HG02884 (cell line): ENCODE data around the gene KAZN.

Source experiments
- ATAC-seq: cut with Tn5 transposase; IDR thresholded peaks from one replicate; pipeline ENCODE4 v1.9.1; 2021; ENCODE audit warnings: mild to moderate bottlenecking, moderate library complexity; ENCODE audit not compliant: unreplicated experiment

The KAZN gene

DNA sequence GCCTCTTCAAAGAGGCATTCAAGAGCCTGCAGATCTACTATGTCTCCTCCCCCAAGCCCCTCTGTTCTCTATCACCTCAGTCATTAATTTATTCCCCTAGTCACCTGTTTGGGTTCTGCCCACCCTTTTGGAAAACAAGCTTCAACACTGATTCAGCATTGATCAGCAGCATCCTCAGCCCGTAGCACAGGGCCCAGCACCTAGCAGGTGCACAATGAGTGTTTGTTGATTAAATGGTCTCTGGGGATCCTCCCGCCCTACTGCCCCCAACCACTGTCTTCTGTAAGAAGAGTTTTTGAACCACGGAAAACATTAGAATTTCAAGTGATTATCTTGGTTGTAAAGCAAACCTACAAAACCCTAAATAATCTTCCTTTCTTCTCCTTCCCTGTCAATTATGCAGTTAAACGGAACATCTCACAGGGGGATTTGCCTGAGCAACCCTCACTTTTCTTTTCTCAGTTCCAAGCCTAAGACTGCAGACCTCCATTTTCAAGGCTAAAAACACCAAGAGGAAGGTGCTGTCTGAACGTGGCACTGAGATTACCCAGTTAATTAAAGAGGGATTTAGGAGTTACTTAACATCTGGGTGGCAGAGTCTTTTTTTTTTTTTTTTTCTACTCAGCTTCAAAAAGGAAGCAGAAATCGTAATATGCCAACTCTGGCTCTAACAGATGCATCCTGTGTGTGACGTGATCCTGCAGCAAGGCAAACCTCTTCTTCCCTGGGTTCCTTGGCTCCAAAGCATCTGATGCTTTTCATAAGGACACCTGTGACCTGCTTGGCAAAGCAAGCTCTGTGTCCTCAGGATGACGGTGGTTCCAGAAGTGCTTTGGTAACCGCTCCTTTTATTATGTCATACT, 163.0 kb downstream of the KAZN start:
- no peak for ATAC-seq

- ATAC-seq, result no peak
Measured at GRCh38 chr1:14763977-14764376, 165.5 kb downstream of the KAZN start.

DNA sequence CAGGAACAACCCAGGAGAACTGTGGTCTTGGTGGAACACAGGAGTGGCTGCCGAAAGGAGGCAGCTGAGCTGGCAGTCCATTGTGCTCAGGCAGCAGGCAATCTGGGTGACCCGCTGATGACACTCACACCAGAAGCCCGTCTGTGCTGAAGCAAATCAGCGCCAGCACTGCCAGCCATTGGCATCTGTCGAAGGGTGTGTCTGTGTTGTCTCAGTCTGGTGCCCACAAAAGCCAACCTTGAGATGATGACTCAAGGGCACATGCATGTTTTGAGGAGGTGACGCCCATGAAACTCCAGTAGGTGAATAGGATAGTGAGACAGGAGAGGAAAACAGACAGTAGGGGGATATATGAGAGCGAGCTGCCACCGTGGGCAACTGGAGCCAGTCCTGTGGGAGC, 167.3 kb downstream of the KAZN start:
- ATAC-seq, result no peak

GRCh38 chr1:14767075-14767474, 168.6 kb downstream of the KAZN start:
- no peak for ATAC-seq

GRCh38 chr1:14768582-14769304, 170.3 kb downstream of the KAZN start:
- ATAC-seq, result no peak

- ATAC-seq, result no peak
Measured at GRCh38 chr1:14769486-14770274, 171.2 kb downstream of the KAZN start.

- ATAC-seq, result no peak
Measured at GRCh38 chr1:14773396-14774025, 175.0 kb downstream of the KAZN start.

- ATAC-seq, result no peak
Measured at GRCh38 chr1:14774225-14774624, 175.7 kb downstream of the KAZN start.

- ATAC-seq, result no peak
Measured at GRCh38 chr1:14774988-14775387, 176.5 kb downstream of the KAZN start.

GRCh38 chr1:14775434-14775833, 176.9 kb downstream of the KAZN start:
- ATAC-seq, result no peak

DNA sequence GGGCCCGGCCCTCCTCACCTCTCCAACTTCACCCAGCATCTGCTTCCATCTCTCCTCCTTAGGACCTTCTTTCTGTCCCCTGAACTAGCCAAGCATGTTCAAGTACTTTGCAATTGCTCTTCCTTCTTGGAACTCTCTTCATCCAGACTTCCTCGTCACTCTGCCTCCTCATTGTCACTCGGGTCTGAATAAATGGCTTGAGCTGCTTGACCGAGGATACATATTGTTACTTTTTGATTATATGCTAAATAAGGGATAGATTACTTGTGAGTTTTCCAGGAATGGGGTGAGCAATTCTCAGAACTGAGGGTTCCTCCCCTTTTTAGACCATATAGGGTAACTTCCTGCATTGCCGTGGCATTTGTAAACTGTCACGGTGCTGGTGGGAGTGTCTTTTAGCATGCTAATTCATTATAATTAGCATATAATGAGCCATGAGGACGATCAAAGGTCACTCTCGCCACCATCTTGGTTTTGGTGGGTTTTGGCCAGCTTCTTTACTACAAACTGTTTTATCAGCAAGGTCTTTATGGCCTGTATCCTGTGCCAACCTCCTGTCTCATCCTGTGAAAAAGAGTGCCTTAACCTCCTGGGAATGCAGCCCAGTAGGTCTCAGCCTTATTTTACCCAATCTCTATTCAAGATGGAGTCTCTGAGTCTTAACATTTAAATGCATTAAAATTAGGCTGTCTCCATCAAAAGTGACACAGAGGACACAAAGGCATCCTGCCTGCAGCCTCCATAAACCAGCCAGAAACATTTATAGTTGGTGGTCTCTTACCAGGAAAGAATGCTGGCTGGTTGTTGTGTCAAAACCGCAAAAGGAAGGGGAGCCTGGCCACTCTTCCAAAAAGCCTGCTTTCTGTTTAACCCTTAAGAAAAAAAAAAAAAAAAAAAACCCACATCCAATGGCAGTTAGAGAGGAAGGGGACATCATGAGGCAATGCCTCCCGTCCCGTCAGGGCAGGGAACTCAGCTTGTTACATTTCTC, 179.3 kb downstream of the KAZN start:
- ATAC-seq, result no peak

GRCh38 chr1:14778541-14778897, 180.0 kb downstream of the KAZN start:
- ATAC-seq, result no peak

- no peak for ATAC-seq
Measured at GRCh38 chr1:14778898-14779865, 180.7 kb downstream of the KAZN start.

DNA sequence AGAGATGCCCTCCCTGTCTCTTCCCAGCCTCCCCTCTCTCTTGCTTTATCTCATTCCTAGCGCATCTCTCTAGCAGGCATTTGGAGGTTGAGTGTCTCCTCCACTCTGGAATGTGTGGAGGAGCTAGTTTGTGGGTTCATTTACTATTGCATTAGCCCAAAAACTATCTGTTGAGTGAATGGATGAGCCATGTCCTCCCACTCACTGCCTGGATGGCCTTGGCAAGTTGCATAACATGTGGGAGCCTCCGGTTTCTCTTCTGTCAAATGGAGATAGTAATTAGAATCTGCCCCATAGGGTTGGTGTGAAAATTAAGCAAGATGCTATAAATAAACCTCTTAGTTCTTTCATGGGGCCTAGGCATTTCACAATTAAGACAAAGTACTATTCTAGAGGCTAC, 181.8 kb downstream of the KAZN start:
- no peak for ATAC-seq

DNA sequence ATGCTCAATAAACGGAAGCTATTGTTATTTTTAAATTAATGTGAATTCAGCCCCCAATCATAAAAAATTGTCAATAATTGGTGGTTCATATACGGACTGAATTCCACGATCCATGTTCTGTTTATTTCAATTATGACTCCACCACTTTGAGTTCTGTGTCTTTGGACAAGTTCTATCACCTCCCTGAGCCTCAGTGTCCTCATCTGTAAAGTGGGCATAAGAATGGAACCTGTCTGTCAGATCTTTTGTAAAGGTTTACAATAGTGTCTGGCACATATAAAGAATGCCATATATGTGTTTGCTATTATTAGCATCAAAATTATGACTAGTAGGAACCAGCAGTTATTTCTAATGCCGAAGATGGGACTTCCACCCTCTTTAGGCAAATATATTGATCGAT, 183.3 kb downstream of the KAZN start:
- ATAC-seq, result no peak

DNA sequence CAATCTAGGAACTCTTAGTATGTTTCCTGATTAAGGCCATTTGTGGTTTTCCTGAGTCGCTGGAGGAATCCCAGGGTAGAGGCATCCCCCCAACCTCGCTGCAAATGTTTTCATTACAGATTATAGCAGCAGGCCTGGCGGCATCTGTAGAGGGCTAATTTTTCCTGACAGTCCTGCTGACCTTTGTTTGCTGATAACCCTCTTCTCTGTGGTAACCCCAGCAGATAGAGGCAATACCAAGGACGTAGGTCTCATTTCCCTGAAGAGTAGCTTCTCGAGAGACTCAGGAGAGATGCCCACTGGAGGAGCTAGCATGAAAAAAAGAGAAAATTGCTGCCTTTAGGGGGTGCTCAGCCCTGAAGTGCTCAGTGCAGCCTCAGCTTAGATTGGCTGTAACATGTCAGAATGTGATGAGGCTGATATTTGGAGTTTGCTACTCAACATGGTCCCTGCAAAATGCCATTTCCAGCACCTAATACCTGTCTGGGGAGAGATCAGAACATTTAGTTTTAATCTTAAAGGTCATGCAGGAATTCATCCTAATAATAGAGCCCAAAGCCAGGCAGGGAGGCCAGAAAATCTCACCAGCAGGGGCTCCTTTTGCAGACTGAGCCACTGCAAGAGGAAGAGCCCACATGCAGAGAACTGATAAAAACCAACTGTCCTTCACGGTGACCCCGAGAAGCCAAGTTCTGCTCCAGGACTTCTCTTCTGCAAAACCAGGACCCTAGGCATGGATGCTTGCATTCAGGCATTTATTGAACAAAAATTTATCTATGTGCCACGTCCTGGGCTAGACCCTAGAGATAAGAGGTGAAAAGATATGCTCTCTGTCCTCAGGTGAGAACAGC, 184.5 kb downstream of the KAZN start:
- no peak for ATAC-seq

DNA sequence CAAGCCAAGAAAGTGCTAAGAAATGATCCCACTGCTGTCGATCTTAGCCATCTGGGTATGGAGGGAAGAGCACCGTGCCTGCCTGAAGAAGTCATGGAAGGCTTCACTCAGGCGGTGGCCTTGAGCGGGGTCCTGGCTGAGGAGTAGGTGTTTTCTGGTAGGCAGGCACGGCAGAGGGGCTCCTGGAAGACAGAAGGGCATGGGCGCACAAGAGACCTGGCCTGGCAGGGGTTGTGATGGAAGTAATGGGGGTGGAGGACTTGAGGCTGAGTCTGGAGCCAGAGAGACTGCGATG, 185.1 kb downstream of the KAZN start:
- no peak for ATAC-seq
